ENCODE results near the gene GNAQ.
"Not testable (repeated sequence)": the region's sequence is repeated elsewhere in the genome, so short reads cannot be mapped to it uniquely, and the experiment has no call there.

Gene GNAQ

GRCh38 chr9:77876091-77876490, 155.5 kb downstream of the GNAQ start:
- no peaks in the 10 kb centered on the region for H3K9me3 Mint-ChIP-seq
- H3K36me3 Mint-ChIP-seq (ENCODE audit: low read depth) = peaks cover 2% of the 10 kb centered on the region
- no peak overlapping the region for H3K4me3 Mint-ChIP-seq
- DNase-seq (no peak), ATAC-seq (no peak)
- H3K27ac Mint-ChIP-seq = no peak overlapping the region
- H3K4me1 Mint-ChIP-seq = peaks cover 4% of the 10 kb centered on the region
- no peaks in the 10 kb centered on the region for H3K27me3 Mint-ChIP-seq

GRCh38 chr9:77872863-77873262, 158.7 kb downstream of the GNAQ start:
- DNase-seq (no peak), ATAC-seq (no peak)
- no peak overlapping the region for H3K27ac Mint-ChIP-seq
- H3K36me3 Mint-ChIP-seq (ENCODE audit: low read depth) = peaks cover 1% of the 10 kb centered on the region
- no peaks in the 10 kb centered on the region for H3K9me3 Mint-ChIP-seq
- no peaks in the 10 kb centered on the region for H3K27me3 Mint-ChIP-seq
- H3K4me3 Mint-ChIP-seq = no peak overlapping the region
- H3K4me1 Mint-ChIP-seq = peaks cover 2% of the 10 kb centered on the region

GRCh38 chr9:77872177-77872576, 159.4 kb downstream of the GNAQ start:
- DNase-seq (no peak), ATAC-seq (no peak)
- Mint-ChIP-seq H3K4me1 (peaks cover 2% of the 10 kb centered on the region), H3K9me3 (no peaks in the 10 kb centered on the region), H3K4me3 (no peak overlapping the region), H3K36me3 (ENCODE audit: low read depth) (no peaks in the 10 kb centered on the region), H3K27me3 (no peaks in the 10 kb centered on the region), H3K27ac (no peak overlapping the region)

- DNase-seq (no peak), ATAC-seq (no peak)
- Mint-ChIP-seq H3K36me3 (ENCODE audit: low read depth) (no peaks in the 10 kb centered on the region), H3K27ac (no peak overlapping the region), H3K9me3 (no peaks in the 10 kb centered on the region), H3K27me3 (no peaks in the 10 kb centered on the region), H3K4me1 (peaks cover 2% of the 10 kb centered on the region), H3K4me3 (no peak overlapping the region)
These were observed 160.1 kb downstream of the GNAQ start for GRCh38 chr9:77871483-77871882.

- H3K27ac Mint-ChIP-seq = no peak overlapping the region
- H3K36me3 Mint-ChIP-seq (ENCODE audit: low read depth) = peaks cover 34% of the 10 kb centered on the region
- ATAC-seq = no peak
- H3K27me3 Mint-ChIP-seq = no peaks in the 10 kb centered on the region
- H3K9me3 Mint-ChIP-seq = peaks cover 14% of the 10 kb centered on the region
- H3K4me1 Mint-ChIP-seq = peaks cover 4% of the 10 kb centered on the region
- no peak overlapping the region for H3K4me3 Mint-ChIP-seq
- no peak for DNase-seq
These were observed 164.7 kb downstream of the GNAQ start for GRCh38 chr9:77866878-77867277.

- H3K27me3 Mint-ChIP-seq = no peaks in the 10 kb centered on the region
- peaks cover 22% of the 10 kb centered on the region for H3K9me3 Mint-ChIP-seq
These were observed 166.1 kb downstream of the GNAQ start for GRCh38 chr9:77865385-77866047.

GRCh38 chr9:77864211-77864889, 167.3 kb downstream of the GNAQ start:
- Mint-ChIP-seq H3K27me3 (no peaks in the 10 kb centered on the region), H3K4me1 (peaks cover 4% of the 10 kb centered on the region), H3K27ac (no peak overlapping the region), H3K36me3 (ENCODE audit: low read depth) (peaks cover 44% of the 10 kb centered on the region), H3K9me3 (peaks cover 22% of the 10 kb centered on the region), H3K4me3 (no peak overlapping the region)
- ATAC-seq (no peak), DNase-seq (no peak)

More at GRCh38 chr9:77865385-77866047, 166.1 kb downstream of the GNAQ start:
- DNase-seq (no peak), ATAC-seq (no peak)
- H3K4me3 Mint-ChIP-seq = no peak overlapping the region
- H3K4me1 Mint-ChIP-seq = peaks cover 4% of the 10 kb centered on the region
- no peak overlapping the region for H3K27ac Mint-ChIP-seq
- peaks cover 43% of the 10 kb centered on the region for H3K36me3 Mint-ChIP-seq (ENCODE audit: low read depth)

- ATAC-seq, H3K4me3 Mint-ChIP-seq: not testable (repeated sequence)
- H3K36me3 Mint-ChIP-seq (ENCODE audit: low read depth) = peaks cover 44% of the 10 kb centered on the region
These were observed 168.0 kb downstream of the GNAQ start for GRCh38 chr9:77863638-77864037.

GRCh38 chr9:77860953-77861352, 170.7 kb downstream of the GNAQ start:
- peaks cover 10% of the 10 kb centered on the region for H3K4me1 Mint-ChIP-seq
- not testable (repeated sequence) for DNase-seq, ATAC-seq, H3K27ac Mint-ChIP-seq, H3K4me3 Mint-ChIP-seq, H3K27me3 Mint-ChIP-seq
- H3K36me3 Mint-ChIP-seq (ENCODE audit: low read depth) = peaks cover 48% of the 10 kb centered on the region
- H3K9me3 Mint-ChIP-seq = peaks cover 22% of the 10 kb centered on the region

More at GRCh38 chr9:77863638-77864037, 168.0 kb downstream of the GNAQ start:
- not testable (repeated sequence) for H3K27ac Mint-ChIP-seq, DNase-seq, H3K4me1 Mint-ChIP-seq, H3K27me3 Mint-ChIP-seq
- peaks cover 22% of the 10 kb centered on the region for H3K9me3 Mint-ChIP-seq

GRCh38 chr9:77857513-77858259, 173.9 kb downstream of the GNAQ start:
- H3K9me3 Mint-ChIP-seq = peaks cover 8% of the 10 kb centered on the region
- peaks cover 9% of the 10 kb centered on the region for H3K4me1 Mint-ChIP-seq
- peaks cover 17% of the 10 kb centered on the region for H3K36me3 Mint-ChIP-seq (ENCODE audit: low read depth)
- no peak overlapping the region for H3K4me3 Mint-ChIP-seq
- ATAC-seq (no peak), DNase-seq (no peak)
- H3K27me3 Mint-ChIP-seq = no peaks in the 10 kb centered on the region
- no peak overlapping the region for H3K27ac Mint-ChIP-seq

GRCh38 chr9:77856615-77857014, 175.0 kb downstream of the GNAQ start:
- Mint-ChIP-seq H3K4me1 (peaks cover 9% of the 10 kb centered on the region), H3K9me3 (peaks cover 8% of the 10 kb centered on the region), H3K27me3 (no peaks in the 10 kb centered on the region), H3K27ac (peak overlapping the region; percentile 40), H3K36me3 (ENCODE audit: low read depth) (peaks cover 14% of the 10 kb centered on the region), H3K4me3 (no peak overlapping the region)
- ATAC-seq (no peak), DNase-seq (no peak)

GRCh38 chr9:77854916-77855311, 176.7 kb downstream of the GNAQ start:
- Mint-ChIP-seq H3K27ac (no peak overlapping the region), H3K36me3 (ENCODE audit: low read depth) (peaks cover 4% of the 10 kb centered on the region), H3K4me1 (peaks cover 9% of the 10 kb centered on the region), H3K9me3 (no peaks in the 10 kb centered on the region), H3K4me3 (no peak overlapping the region), H3K27me3 (no peaks in the 10 kb centered on the region)
- no peak for ATAC-seq
- DNase-seq = no peak

- no peaks in the 10 kb centered on the region for H3K27me3 Mint-ChIP-seq
- peaks cover 4% of the 10 kb centered on the region for H3K36me3 Mint-ChIP-seq (ENCODE audit: low read depth)
- DNase-seq (no peak), ATAC-seq (no peak)
- H3K27ac Mint-ChIP-seq = peak overlapping the region; percentile 13
- peaks cover 9% of the 10 kb centered on the region for H3K4me1 Mint-ChIP-seq
- no peaks in the 10 kb centered on the region for H3K9me3 Mint-ChIP-seq
- H3K4me3 Mint-ChIP-seq = no peak overlapping the region
These were observed 177.2 kb downstream of the GNAQ start for GRCh38 chr9:77854258-77854915.

- DNase-seq (no peak), ATAC-seq (no peak)
- H3K36me3 Mint-ChIP-seq (ENCODE audit: low read depth) = peaks cover 4% of the 10 kb centered on the region
- no peak overlapping the region for H3K27ac Mint-ChIP-seq
- H3K4me1 Mint-ChIP-seq = peaks cover 12% of the 10 kb centered on the region
- H3K4me3 Mint-ChIP-seq = no peak overlapping the region
- H3K27me3 Mint-ChIP-seq = no peaks in the 10 kb centered on the region
- H3K9me3 Mint-ChIP-seq = no peaks in the 10 kb centered on the region
These were observed 177.9 kb downstream of the GNAQ start for GRCh38 chr9:77853716-77854115.
